Uterus (tissue), 4 donors: Measurements from ENCODE around the gene SIK1. TPM values are rescaled to one million over a fixed set of nuclear protein-coding genes. Genes with fewer than 3 reads are reported as not detected.

Experiments
- DNase-seq, 2 donors: peaks; one replicate each; pipeline ENCODE4 v3.0.0-alpha.2; 2019 to 2020
- H3K27ac ChIP-seq, 2 donors: fragments of 200-600 bp; sonication (generic); 1 replicate in 1 of 2; 2 replicates in 1 of 2; pipeline ENCODE4 v1.5.1; 2016 to 2018
- H3K27me3 ChIP-seq, 2 donors: fragments of 200-600 bp; sonication (generic); one replicate each; pipeline ENCODE4 v1.5.1; 2018 to 2019; ENCODE audit warnings: control low read depth in 1 of 2
- H3K36me3 ChIP-seq, 2 donors: fragments of 200-600 bp; sonication (generic); one replicate each; pipeline ENCODE4 v1.5.1; 2019; ENCODE audit warnings: control low read depth in 1 of 2
- H3K4me1 ChIP-seq, 2 donors: fragments of 200-600 bp; sonication (generic); one replicate each; pipeline ENCODE4 v1.5.1; 2018 to 2019; ENCODE audit warnings: control low read depth in 1 of 2
- H3K4me3 ChIP-seq, 2 donors: fragments of 200-600 bp; sonication (generic); 1 replicate in 1 of 2; 2 replicates in 1 of 2; pipeline ENCODE4 v1.5.1; 2018 to 2019; ENCODE audit warnings: mild to moderate bottlenecking in 1 of 2
- H3K9me3 ChIP-seq, 2 donors: fragments of 200-600 bp; sonication (generic); one replicate each; pipeline ENCODE4 v1.5.1; 2019; ENCODE audit warnings: control low read depth in 1 of 2
- POLR2A ChIP-seq, 2 donors: fragments of 450-650 bp; IDR thresholded peaks; one replicate each; pipeline ENCODE4 v1.6.1; 2016; ENCODE audit warnings: antibody characterized with exemption in 2 of 2, mild to moderate bottlenecking in 1 of 2, moderate library complexity in 1 of 2
- intact Hi-C: fragments of 100-400 bp; cut with DNase I; formaldehyde crosslinking; loops from one replicate; pipeline ENCODE4 v1.15.1; 2023; ENCODE audit warnings: low total_unique reads
- total RNA-seq, 4 donors: library from RNA; depleted of rRNA in 3 of 4; stranded (reverse); fragments of >200 nt in 3 of 4; gene quantifications; one replicate each; pipeline versions ENCODE4 v1.1.0 to v1.2.4, GENCODE V29; 2014 to 2023
- TF ChIP-seq, protein P1 (sequence below), 4 experiments: fragments of 200-600 bp in 2 of 4; fragments of 450-650 bp in 2 of 4; sonication (generic) in 2 of 4; IDR thresholded peaks; one replicate each; pipeline ENCODE4 v1.5.1; 2016 to 2019; ENCODE audit warnings: antibody characterized with exemption in 4 of 4, mild to moderate bottlenecking in 2 of 4, moderate library complexity in 1 of 4
- donor health status: DM: yes; HTN: yes; CAD: no.

Gene SIK1
- total RNA-seq, 4 donors from 2014 or later = 4.4 to 64.4 (median 6.9) TPM

DNA sequence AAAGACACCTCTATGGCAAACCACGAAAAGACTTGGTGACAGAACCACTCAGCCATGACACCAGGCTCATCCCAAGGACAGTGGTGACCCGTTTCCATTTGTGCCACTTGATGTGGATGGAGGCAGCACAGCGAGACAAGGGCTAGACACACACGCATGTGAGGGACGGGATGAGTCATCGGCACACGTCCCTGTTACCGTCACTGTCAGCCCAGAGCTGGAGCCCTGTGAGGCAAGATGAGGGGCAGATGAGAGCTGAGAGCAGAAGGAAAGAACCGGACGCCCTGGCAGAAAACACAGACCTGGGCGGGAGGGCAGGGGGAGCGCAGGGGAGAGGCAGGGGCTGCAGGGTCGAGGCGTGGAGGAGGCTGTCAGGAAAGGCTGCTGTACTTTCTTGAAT is 57.8 kb downstream of the SIK1 start:
- TF ChIP-seq, protein P1, sequence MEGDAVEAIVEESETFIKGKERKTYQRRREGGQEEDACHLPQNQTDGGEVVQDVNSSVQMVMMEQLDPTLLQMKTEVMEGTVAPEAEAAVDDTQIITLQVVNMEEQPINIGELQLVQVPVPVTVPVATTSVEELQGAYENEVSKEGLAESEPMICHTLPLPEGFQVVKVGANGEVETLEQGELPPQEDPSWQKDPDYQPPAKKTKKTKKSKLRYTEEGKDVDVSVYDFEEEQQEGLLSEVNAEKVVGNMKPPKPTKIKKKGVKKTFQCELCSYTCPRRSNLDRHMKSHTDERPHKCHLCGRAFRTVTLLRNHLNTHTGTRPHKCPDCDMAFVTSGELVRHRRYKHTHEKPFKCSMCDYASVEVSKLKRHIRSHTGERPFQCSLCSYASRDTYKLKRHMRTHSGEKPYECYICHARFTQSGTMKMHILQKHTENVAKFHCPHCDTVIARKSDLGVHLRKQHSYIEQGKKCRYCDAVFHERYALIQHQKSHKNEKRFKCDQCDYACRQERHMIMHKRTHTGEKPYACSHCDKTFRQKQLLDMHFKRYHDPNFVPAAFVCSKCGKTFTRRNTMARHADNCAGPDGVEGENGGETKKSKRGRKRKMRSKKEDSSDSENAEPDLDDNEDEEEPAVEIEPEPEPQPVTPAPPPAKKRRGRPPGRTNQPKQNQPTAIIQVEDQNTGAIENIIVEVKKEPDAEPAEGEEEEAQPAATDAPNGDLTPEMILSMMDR (IDR thresholded peaks at IDR 0.05) = no peak
- TF ChIP-seq POLR2A (IDR thresholded peaks at IDR 0.05) = no peak
- H3K36me3 ChIP-seq = no peaks in the 10 kb centered on the region
- DNase-seq = no peak
- H3K4me3 ChIP-seq = no peak overlapping the region
- H3K27ac ChIP-seq = no peak overlapping the region
- intact Hi-C loops = no loop called here
- no peaks in the 10 kb centered on the region for H3K9me3 ChIP-seq
- H3K27me3 ChIP-seq = no peaks in the 10 kb centered on the region
- peaks cover 0 to 9% of the 10 kb centered on the region in 2 donors for H3K4me1 ChIP-seq

GRCh38 chr21:43368685-43369084 is 58.2 kb downstream of the SIK1 start:
- H3K4me3 ChIP-seq = no peak overlapping the region
- H3K27ac ChIP-seq = no peak overlapping the region
- H3K27me3 ChIP-seq = no peaks in the 10 kb centered on the region
- H3K4me1 ChIP-seq = peaks cover 0 to 9% of the 10 kb centered on the region in 2 donors
- H3K9me3 ChIP-seq = no peaks in the 10 kb centered on the region
- no peaks in the 10 kb centered on the region for H3K36me3 ChIP-seq
- DNase-seq = no peak
- no peak for TF ChIP-seq POLR2A (IDR thresholded peaks at IDR 0.05)
- TF ChIP-seq, protein P1 (IDR thresholded peaks at IDR 0.05) = no peak
- intact Hi-C loops = no loop called here

- intact Hi-C loops = no loop called here
- H3K4me1 ChIP-seq = peaks cover 0 to 9% of the 10 kb centered on the region in 2 donors
- H3K4me3 ChIP-seq = no peak overlapping the region
- TF ChIP-seq, protein P1 (IDR thresholded peaks at IDR 0.05) = no peak
- TF ChIP-seq POLR2A (IDR thresholded peaks at IDR 0.05) = no peak
- H3K27me3 ChIP-seq = no peaks in the 10 kb centered on the region
- no peak overlapping the region for H3K27ac ChIP-seq
- H3K36me3 ChIP-seq = no peaks in the 10 kb centered on the region
- H3K9me3 ChIP-seq = no peaks in the 10 kb centered on the region
- DNase-seq = no peak
These were observed 59.1 kb downstream of the SIK1 start for GRCh38 chr21:43367859-43368258.

DNA sequence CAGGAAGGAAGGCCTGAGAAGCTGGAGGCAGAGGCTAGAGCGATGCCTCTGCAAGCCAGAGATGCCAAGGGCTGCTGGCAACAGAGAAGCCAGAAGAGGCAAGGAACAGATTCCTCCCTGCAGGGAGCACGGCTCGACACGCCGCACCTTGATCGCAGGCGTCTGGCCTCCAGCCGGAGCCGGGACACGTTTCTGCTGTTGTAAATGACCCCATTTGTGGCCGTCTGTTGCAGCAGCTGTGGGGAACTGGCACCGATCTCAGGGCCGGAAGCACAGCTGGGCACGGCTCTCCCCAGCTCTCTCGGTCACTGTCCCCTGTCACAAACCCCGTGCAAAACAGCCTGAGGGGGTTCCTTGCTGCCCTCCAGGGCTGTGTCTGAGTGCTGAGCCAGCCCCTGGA is 59.6 kb downstream of the SIK1 start:
- Histone ChIP-seq H3K4me1 (peaks cover 0 to 9% of the 10 kb centered on the region in 2 donors), H3K27me3 (no peaks in the 10 kb centered on the region), H3K27ac (no peak overlapping the region), H3K9me3 (no peaks in the 10 kb centered on the region), H3K36me3 (no peaks in the 10 kb centered on the region), H3K4me3 (no peak overlapping the region)
- TF ChIP-seq POLR2A (IDR thresholded peaks at IDR 0.05) = no peak
- TF ChIP-seq, protein P1 (IDR thresholded peaks at IDR 0.05) = no peak
- intact Hi-C loops = no loop called here
- no peak for DNase-seq

DNA sequence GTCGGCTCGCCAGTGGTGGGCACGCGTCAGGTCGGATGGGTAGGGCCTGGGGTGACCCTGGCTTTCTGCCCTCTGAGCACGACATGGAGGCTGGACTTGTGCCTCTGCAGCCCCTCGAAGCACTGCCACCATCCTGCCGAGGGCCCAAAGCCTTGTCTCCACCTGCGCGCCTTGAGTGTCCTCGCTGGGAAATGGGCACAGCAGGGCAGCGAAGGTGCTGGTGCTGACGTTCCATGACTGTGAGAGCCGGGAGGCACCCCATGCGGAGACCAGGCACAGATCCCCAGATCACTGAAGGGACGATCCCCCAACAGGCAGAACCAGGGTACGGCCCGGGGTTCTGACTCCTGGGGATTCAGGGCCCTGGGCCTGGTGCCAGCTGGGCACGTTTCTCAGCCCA is 60.3 kb downstream of the SIK1 start:
- no peaks in the 10 kb centered on the region for H3K36me3 ChIP-seq
- H3K4me1 ChIP-seq = peaks cover 0 to 9% of the 10 kb centered on the region in 2 donors
- H3K27ac ChIP-seq = no peak overlapping the region
- H3K27me3 ChIP-seq = no peaks in the 10 kb centered on the region
- no peaks in the 10 kb centered on the region for H3K9me3 ChIP-seq
- TF ChIP-seq, protein P1 (IDR thresholded peaks at IDR 0.05) = no peak
- no peak for TF ChIP-seq POLR2A (IDR thresholded peaks at IDR 0.05)
- DNase-seq = no peak
- intact Hi-C loops = no loop called here
- H3K4me3 ChIP-seq = no peak overlapping the region
